Kidney epithelial cell (primary cell): ENCODE data around the gene VPS13A. TPM values are rescaled to one million over a fixed set of nuclear protein-coding genes. Genes with fewer than 3 reads are reported as not detected.

Experiments
- DNase-seq: peaks from one replicate; pipeline ENCODE4 v3.0.0-alpha.2; 2010; ENCODE audit warnings: low read depth
- H3K27me3 ChIP-seq: 2 replicates; pipeline ENCODE4 v1.6.0; 2011; ENCODE audit warnings: low read length; ENCODE audit not compliant: control insufficient read depth, insufficient read depth
- H3K36me3 ChIP-seq: 2 replicates; pipeline ENCODE4 v1.5.1; 2011; ENCODE audit warnings: low read length; ENCODE audit not compliant: control insufficient read depth, insufficient read depth
- H3K4me3 ChIP-seq: 2 replicates; pipeline ENCODE4 v1.5.1; 2011; ENCODE audit warnings: low read depth, mild to moderate bottlenecking, control low read depth, low read length
- total RNA-seq: library from RNA; depleted of rRNA; stranded (reverse); fragments of >200 nt; gene quantifications from 2 replicates; pipeline ENCODE4 v1.2.3, GENCODE V29; 2015
- TF ChIP-seq, protein P1 (sequence below): IDR thresholded peaks from 2 replicates; pipeline ENCODE4 v1.5.1; 2011; ENCODE audit warnings: mild to moderate bottlenecking, moderate library complexity, low read length, control low read depth, inconsistent platforms; ENCODE audit not compliant: insufficient read depth, poor library complexity, severe bottlenecking

The VPS13A gene
- total RNA-seq, 1 donor from 2014 or later = 16.3 TPM

GRCh38 chr9:77463151-77463550, 285.8 kb downstream of the VPS13A start:
- Histone ChIP-seq H3K36me3 (no peaks in the 10 kb centered on the region), H3K27me3 (no peaks in the 10 kb centered on the region), H3K4me3 (no peak overlapping the region)
- DNase-seq = no peak
- TF ChIP-seq, protein P1, sequence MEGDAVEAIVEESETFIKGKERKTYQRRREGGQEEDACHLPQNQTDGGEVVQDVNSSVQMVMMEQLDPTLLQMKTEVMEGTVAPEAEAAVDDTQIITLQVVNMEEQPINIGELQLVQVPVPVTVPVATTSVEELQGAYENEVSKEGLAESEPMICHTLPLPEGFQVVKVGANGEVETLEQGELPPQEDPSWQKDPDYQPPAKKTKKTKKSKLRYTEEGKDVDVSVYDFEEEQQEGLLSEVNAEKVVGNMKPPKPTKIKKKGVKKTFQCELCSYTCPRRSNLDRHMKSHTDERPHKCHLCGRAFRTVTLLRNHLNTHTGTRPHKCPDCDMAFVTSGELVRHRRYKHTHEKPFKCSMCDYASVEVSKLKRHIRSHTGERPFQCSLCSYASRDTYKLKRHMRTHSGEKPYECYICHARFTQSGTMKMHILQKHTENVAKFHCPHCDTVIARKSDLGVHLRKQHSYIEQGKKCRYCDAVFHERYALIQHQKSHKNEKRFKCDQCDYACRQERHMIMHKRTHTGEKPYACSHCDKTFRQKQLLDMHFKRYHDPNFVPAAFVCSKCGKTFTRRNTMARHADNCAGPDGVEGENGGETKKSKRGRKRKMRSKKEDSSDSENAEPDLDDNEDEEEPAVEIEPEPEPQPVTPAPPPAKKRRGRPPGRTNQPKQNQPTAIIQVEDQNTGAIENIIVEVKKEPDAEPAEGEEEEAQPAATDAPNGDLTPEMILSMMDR = no peak

- no peak for DNase-seq
- TF ChIP-seq, protein P1 = no peak
- no peaks in the 10 kb centered on the region for H3K27me3 ChIP-seq
- no peaks in the 10 kb centered on the region for H3K36me3 ChIP-seq
- H3K4me3 ChIP-seq = no peak overlapping the region
These were observed 287.3 kb downstream of the VPS13A start for GRCh38 chr9:77464661-77465060.

DNA sequence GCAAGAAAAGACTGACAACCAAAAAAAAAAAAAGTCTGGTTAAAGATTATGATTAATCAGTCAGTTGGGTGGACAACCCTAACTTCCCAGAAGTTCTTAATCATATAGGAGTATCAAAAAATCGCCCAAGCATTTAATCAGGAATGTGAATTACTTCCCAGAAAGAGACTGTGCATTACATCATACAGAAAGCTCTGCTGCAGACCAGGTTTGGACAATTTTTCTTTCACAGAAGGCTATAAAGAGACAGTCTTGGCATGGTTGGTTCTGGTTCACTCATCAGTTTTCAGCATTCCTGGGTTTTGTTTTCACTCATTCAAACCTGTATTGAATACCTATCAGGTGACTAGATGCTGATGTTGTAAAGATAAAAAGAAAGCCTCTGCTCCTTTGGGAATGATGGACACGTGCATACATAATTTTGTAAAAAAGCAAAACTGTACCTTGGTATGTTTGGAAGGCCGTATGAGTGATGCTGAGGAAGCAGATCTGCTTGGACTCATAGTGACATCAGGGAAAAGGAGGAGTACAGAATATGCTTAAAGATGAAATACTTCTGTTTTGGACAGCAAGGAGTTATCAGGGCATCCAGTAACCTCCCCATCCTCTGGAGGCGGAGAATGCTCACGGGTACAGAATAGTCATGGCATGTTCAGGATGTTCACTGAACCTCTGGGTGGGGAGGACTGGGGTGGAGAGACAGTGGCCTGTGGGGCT, 292.3 kb downstream of the VPS13A start:
- no peak for DNase-seq
- TF ChIP-seq, protein P1 = no peak
- Histone ChIP-seq H3K36me3 (no peaks in the 10 kb centered on the region), H3K27me3 (no peaks in the 10 kb centered on the region), H3K4me3 (no peak overlapping the region)

Other genes starting within 250 kb of the VPS13A start
- not detected in 2 replicates for gene FOXB2, start 157.9 kb upstream of the VPS13A start, total RNA-seq